Measurements from ENCODE around the gene DGKG.

Gene DGKG

DNA sequence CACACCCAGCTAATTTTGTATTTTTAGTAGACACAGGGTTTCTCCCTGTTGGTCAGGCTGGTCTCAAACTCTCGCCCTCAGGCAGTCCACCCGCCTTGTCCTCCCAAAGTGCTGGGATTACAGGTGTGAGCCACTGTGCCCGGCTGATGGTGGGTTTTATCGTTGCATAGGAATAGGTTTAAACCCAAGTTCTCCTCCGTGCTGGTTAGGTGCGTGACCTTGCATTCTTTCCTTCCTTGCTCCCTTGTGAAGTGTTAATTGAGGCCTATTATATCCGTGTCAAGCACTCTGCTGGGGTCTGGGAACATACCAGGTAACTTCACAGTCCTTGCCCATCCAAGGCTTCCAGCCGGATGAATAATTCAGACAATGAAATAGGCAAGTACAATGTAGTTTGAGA lies 233.9 kb downstream of the DGKG start:
- no peak for DNase-seq

DNA sequence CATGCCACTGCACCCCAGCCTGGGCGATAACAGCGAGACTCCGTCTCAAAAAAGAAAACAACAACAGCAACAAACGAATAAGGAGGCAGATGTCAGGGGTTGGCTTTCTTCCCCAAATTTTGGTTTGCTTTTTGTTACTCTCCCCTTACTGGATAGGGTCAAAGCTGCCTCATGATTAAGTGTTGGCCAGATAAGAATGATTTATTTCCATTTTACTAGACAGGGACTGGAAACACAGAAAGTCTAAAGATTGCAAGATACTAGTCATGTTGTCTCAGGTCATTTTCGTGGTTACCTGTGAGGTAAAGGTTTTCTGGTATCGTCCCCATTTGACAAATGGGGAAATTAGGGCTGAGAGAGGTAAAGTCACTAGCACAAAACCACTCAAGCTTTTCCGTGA lies 234.6 kb downstream of the DGKG start:
- no peak for DNase-seq

DNA sequence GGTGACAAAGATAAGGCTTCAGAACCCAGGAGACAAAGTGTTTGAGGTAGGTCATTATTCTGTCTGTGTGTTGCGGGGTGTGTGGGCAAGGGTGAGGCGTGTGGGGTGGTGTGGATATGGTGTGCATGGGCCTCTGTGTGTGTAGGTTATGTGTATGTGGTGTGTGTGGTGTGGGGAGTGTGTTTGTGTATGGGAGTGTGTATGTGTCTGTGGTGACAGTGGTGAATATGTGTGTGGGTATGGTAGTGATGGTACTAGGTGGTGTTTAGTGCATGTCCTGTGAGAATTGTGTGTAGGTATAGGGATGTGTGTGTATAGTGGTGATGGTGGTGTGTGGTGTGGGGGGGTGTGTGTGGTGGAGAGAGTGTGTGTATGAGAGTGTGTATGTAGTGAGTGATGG lies 236.9 kb downstream of the DGKG start:
- no peak for DNase-seq

DNA sequence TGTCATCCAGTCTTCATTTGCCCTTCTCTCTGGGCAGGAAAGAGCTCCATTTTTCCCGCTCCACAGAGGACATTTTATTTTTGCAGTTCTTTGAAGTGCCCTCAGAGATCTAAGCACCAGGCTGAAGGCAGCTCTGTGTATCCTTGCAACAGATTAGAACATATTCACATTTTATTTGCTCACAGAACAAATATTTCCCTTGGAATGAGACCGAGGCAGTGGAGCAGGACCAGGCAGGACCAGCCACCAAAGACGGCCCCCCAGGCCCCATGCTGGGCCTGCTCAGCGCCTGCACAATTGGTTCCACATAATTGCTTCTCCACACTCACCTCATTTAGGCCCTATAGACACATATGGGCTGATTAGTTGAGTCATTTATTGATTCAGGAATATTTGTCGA lies 237.4 kb downstream of the DGKG start:
- DNase-seq, result no peak

DNA sequence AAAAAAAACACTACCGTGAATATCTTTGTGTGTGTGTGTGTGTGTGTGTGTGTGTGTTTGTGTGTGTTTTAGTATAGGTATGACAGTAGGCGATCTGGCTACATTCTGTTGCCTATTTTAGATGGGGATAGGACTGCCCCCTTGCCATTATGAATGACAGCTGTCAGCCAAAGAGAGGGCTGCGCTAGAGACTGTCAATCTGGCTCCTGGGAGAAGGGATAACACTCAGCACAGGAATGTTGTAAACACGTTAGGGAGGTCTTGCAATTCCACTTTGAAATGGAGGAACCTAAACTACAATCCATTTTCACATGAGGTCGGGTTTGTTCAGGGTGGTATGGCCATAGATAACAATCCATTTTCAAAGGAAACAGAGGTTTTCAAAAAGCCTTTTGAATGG lies 239.0 kb downstream of the DGKG start:
- no peak for DNase-seq

DNA sequence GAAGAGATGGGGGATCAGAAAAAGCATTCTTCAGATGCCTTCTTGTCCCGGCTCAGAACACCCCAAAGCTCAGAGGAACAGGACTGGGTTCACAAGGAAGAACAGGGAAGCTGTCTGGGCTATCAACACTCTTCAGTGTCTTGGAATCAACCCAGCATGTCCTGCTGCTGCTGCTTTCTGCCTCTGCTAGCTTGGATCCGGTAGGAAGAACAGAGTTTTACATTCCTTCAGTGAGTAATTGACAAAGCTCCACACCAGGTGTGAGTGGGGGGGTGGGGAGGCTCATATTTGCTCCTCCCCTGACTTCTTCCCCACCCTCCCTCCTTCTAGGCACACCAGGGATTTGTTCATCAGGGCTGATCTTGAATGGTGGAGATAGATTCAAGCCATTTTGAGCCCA lies 240.1 kb downstream of the DGKG start:
- DNase-seq, result no peak

DNA sequence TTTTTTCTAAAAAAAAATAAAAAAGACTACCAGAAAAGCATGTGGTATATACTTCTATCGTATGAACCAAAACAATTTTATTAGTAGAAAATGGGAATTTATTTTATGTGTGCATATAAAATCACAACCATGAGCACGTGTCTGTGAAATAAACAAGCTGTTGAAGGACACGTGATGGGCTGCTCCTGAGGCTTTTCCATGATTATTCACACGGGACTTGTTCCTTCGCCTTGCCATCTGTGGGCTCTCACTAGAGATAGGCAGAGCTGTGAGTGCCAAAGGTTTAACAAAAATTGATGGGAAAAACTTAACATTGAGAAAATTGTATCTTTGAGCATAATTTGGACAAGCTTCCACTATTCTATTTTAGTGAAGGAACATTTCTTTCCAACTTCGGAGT lies 240.8 kb downstream of the DGKG start:
- no peak for DNase-seq

DNA sequence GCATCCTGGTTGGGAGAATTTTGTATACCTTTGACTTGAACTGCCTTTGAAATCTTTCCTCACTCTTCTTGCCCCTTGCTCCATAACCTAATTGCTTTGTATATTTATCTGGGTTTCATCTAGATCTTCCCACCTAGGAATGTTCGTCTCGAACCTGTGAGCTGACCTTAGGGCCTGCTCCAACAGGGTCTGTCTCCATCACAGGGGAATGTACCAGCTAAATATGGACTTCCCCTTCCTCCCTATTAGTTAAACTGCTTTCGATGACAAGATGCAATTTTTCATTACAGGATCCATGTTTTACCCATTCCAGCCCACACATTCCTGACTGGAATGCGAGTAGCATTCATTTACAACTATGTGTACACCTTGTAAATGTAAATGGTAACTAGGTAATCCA lies 242.5 kb downstream of the DGKG start:
- no peak for DNase-seq

DNA sequence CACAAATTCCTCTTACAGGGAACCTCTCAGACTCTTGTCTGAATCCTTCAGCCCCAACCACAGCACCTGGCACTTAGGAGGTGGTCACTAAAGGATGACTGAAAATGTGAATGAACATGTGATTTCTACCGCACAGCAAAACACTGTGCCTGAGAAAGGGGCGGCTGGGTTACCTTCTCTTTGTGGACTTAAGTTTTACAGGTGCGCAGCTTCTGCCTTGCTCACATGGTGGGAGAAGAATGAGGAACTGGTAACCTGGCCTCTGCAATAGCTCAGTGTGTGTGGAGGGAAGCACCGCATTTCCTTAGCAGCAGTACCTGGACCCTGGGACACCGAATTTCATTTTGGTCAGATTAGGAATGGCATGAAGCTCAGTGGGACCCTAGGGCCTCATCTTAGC lies 243.3 kb downstream of the DGKG start:
- no peak for DNase-seq

DNA sequence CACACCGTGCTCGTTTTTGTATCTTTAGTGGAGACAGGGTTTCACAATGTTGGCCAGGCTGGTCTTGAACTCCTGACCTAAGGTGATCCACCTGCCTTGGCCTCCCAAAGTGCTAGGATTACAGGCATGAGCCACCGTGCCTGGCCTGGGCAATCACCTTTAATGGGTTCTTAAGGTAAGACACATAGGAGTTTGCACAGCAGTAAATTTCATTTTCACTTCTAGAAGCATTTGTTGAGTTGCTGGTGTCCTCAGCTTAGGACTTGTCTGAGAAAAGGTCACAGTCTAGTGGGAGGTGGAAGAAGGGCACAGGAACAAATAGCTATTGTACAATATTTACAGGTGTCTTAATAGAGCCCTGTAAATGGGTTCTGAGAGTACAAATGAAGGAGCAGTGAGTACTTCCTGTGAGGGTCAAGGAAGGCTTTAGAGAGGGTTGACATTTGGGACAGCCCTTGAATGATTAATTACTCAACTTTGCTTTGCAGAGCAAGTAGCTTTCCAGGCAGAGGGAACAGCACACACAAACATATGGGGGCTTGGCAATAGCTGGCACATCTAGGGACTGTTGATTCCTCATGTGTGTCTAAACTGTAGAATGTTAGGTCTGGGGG lies 244.4 kb downstream of the DGKG start:
- no peak for DNase-seq

DNA sequence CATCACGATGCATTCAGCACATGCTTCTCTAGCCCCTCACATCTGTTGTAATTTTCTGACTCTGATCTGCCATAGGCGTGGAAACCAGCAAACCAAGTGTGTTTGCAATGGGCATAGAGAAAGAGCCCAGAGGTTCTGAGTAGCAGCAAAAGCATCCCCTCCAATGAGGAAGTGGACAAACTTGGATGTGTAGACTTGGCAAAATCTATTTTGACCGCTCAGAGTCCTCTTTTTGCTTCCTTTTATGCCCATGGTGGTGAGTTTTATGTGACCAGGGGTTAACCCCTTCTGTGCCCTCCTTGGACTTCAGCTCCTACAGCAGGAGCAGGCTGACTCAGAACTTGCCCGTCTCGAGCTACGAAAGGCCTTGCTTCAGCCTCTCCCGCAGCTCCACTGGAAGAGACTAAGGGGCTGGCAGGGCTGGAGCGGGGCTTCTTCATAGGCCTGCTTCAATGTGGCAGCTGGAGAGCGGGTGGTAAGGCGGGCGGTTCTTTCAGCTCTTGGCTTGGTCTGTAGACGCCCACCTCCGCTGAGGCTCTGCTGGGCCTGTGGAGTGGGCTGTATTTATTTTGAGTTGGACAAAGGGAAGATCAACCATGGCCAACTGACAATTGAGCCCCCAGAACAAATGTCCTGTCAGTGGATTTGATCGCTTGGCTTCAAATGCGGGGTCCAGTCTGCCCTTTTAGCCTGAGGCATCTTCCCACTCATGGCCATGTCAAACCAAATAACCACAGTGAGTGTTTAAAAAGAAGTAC lies 246.6 kb downstream of the DGKG start:
- no peak for DNase-seq

DNA sequence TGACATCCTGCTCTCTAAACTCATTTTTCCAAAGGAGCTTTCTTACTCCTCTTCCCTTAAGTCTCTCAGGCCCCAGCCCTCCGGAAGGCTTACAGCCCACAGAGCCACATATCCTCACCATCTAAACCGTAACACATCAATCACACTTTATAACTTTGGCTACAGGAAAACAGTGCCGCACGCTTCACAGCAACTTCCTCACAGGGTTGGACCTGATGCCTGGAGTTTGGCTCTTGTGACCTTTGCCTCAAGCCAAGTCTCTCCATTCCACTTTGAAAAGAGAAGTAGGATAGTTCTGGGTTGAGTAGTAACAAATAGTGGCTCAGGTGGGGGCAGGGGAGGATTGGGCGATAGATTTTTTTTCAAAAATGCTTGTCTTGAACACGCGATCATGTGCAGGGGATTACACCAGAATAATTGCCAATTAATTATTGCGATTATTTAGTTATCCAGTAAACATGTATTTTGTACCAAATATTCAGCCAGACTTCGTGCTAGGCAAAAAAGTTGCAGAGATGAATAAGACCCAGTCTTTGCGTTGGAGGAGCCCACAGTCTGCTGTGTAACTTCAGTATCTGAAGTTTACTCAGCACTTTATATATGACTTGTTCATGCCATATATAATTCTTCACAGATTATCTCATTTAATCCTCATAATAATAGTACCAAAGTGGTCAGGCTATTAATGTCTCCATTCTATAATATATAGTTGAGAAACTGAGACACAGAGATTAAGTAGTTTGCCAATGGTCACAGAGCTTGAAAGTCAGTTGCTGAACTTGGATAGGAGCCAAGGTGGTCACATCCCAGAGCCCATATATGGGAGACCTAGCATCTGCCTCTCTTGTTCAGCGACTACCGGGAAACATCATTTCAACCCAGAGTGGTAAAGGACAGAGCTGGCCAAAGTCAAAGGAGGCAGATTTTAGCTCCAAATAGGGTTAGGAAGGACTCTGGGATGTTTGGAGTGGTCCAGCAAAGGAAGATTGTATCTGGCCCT lies 250.8 kb downstream of the DGKG start:
- DNase-seq, result no peak

DNA sequence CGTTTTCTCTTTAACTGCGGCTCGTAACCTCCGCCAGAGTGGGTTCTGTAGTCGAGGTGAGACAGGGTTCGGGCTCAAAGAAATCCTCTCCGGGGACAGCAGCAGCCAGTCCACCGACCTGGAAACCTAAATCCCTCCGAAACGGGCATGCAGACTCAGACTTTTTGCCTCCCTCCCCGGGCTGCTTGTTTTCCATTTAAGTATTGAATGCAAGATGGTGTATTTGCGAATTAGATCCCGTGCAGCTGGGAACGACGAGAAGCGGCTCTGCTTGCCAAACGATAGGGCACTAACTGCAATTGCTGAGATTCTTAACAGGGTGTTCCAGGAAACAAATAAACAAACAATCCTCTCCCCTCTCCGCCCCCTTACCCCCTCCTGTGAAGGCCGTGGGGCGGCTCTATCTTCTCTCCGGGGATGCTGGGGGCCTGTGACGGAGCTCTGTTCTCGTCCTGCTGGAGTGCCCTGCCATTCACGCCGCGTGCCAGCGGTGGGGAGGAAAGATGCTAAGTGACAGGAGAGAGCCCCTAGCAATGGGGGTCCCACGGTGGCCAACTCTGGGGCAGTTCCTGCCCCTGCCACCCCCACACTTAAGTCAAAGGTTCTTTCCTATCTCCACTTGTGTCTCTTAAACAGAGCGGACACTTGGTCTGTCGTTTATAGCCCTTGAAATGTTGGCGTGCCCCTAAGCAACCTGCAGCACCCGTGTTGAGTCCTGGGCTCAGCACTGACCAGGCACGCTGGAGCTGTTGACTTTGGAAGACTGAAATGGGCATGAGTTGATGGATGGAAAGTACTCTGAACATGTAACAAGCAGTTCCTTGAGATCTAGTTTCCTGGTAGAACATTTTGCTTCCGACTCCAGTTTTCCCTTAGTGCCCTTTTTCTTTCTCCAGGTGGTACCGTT lies 251.9 kb downstream of the DGKG start:
- no peak for DNase-seq

DNA sequence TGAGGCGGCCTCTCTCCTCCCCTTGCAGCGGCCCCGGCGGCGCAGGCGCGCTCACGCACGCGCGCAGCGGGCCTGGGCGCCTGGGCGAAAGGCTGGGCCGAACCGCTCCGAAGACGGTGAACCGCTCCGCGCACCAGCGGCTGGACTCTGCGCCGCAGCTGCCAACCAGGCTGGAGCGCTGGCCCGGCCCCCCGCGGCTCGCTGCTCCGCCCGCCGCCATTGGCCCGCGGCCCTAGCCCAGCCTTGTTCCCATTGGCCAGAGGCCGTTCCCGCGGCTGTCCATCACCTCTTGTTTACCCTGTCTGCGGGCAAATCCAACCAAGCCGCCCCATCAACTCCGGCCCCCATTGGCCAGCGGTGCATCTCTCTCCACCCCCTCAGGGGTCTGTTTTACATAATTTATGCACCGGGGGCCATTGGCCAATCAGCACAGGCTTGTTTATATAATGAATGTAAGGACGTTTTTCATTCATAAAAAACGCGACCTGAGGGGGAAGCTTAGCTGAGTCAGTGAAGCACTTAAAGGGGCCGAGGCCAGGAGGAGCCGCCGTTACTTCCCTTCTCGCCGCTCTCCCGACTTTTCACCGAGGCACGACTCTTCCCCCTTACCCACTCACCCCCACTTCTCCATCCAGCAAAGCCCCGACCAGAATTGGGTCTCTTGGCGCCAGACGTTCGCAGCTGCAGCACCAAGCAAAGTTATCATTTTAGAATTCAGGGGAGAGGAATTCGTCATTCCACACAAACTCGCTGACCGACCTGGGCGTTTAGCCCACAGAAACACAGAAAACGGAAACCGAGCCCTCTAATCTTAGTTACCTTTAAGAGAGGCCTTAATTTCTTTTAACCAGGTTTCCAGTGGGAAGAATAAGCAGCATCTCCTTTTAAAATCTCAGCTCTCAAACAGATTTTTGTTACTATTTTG lies 252.8 kb downstream of the DGKG start, which contains the start of gene ETV5:
ETV5 (minus strand) TSS at position 149 of the 925 bp plus-strand sequence. CDS start 3,221 bp downstream, outside the sequence.
- peak; percentile 94 for DNase-seq

DNA sequence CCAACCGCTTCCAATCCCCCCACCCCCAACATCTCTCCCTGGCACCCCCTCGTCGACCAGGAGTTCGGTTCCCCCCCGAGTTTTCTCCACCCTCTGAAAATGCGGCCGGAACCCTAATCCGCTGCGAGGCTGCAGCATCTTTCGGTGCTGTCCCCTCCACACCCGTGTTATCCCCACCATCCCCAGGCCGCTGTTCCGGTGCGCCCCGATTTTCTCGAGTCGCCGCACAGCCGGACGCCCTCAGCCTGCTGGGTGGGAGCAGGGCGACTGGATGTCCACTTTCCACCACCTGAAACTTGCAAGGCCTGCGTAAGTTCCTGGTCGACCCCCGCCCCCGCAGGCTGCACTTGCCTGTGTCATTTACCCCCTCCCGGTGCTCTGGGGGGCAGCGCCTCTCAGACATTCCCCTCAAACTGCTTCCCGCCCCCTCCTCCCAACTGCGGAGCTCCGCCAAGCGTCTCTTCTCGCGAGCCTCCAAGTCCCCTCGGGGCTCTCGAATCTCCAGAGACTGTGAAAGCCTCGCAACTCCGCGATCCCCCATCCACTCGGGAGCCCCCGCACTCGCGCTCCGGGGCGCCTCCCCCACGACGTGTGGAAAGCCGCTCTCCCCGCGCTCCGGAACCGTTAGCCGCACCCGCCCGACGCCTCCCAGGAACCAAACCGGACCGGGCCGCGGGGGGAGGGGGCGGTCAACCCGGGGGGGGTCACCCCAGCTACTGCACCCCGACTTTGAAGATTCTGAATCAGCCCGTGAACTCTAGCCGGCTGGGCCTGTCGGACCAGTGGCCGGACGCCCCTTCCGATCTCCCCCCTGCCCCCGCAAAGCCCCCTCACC lies 253.7 kb downstream of the DGKG start:
- peak; percentile 71 for DNase-seq

DNA sequence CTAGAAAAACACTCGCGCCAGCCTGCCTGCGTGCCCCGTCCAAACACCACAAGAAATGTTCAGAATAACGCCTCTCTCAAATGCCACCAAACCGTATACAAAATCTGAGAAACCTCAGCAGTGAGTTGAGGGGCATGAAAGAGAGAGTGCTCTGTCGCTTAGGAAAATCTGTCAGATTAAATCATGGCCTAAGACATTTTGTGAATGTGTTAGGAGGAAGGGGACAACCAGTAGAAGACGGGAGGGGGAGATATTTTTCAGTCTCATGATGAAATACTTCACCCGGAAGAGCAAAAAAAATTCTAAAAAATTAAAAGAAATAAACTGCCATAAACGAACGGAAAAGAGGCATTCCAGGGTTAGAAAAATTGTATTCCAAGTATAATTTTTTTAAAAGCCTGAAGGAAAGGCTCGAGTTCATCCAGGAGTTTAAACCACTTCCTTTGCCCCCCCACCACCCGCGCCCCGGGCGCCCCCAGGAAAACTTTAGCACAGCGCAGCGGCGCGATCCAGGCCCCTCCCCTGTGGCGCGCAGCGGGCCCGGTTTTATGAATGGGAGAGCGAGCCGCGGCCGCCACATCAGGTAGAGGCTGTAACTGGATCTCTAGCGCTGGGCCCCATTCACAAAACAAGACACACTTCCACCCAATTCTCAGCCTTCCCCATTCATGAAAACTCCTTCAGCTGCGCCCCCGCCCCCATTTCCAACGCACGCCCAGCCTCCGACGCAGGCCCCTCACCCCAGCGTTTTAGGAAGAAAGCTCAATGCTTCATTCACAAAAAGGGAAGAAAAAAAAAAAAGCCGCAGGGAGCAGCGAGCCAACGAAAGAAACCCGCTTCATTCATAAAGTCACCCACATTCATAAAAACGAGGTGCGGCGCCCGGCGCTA lies 254.6 kb downstream of the DGKG start:
- peak; percentile 71 for DNase-seq

DNA sequence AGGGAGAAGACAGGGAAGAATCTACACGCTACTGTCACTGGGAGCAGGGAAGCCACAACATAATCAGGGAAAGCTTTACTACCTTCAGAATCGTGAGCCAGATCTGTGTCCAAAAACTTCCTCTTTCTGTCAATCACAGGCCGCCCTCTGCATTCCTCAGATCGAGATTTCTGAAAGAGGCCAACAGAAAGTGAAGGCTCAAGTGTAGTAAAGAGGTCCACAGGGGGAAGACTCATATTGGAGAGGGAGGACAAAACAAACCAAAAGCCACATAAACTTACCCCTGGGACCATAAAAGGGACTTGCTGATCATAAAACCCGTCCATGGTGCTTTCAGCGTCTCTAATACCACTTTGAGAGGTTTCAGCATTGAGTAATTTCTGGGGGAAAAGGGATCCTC lies 256.5 kb downstream of the DGKG start:
- DNase-seq, result no peak

DNA sequence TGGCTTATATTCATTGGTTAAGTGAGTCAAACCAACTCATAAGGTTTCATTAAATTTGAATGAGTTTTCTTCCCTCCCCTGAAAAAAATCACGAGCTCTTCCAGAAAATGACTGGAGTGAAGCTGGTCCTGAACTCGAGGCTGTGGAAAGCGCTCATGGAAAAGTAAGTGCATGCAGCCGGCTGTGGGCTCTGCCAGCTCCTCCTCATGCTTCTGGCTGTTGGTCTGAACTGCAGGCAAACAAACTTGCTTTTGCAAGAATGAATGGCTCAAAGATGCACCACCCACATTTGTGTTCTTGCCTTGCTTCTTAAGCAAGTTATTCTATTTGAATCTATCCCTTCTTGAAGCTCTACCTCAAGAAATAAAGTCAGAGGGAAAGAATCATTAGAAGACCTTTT lies 259.3 kb downstream of the DGKG start:
- no peak for DNase-seq

DNA sequence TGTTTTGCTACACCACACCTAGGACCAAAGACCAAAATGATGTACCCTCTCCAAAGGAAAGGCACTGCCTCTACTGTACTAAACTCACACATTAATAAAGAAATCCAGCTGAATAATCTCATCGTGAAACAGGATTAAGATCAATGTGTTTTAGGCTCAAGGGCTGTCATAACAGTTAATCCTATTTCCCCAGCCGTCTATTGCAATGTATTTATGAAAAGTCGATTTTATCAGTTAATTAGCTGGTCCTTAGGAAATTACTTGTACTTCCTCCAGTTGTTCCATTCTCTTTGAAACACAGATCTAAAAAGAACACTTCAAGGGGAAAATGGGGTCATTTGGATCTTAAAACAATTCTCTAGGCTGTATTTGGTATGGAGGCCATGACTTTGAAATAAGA lies 261.6 kb downstream of the DGKG start:
- DNase-seq, result no peak
